Progenitor cell of endocrine pancreas (in vitro differentiated cells): ENCODE results near the gene RASGRP3. TPM values are rescaled to one million over a fixed set of nuclear protein-coding genes. Genes with fewer than 3 reads are reported as not detected.

Experiments
- DNase-seq: peaks from one replicate; pipeline ENCODE4 v3.0.0; 2021; ENCODE audit warnings: low spot score; ENCODE audit not compliant: unreplicated experiment
- H3K27ac Mint-ChIP-seq: 2 replicates; pipeline ENCODE4 v1.8.0; 2021; ENCODE audit warnings: mild to moderate bottlenecking, moderate library complexity, mixed read lengths
- H3K27me3 Mint-ChIP-seq: 2 replicates; pipeline ENCODE4 v1.8.0; 2021; ENCODE audit warnings: mixed read lengths
- H3K36me3 Mint-ChIP-seq: 2 replicates; pipeline ENCODE4 v1.8.0; 2022; ENCODE audit warnings: mixed read lengths; ENCODE audit not compliant: insufficient read depth
- H3K4me1 Mint-ChIP-seq: 2 replicates; pipeline ENCODE4 v1.8.0; 2021; ENCODE audit warnings: low read depth, mixed read lengths
- H3K4me3 Mint-ChIP-seq: 2 replicates; pipeline ENCODE4 v1.8.0; 2021; ENCODE audit warnings: low read depth, mild to moderate bottlenecking, moderate library complexity, mixed read lengths
- H3K9me3 Mint-ChIP-seq: 2 replicates; pipeline ENCODE4 v1.8.0; 2021; ENCODE audit warnings: low read depth, mixed read lengths
- total RNA-seq: library from RNA; stranded (reverse); gene quantifications from 2 replicates; pipeline ENCODE4 v1.2.1, GENCODE V29; 2021
- TF ChIP-seq, protein P1 (sequence below): fragments of 200-600 bp; sonication (generic); IDR thresholded peaks from one replicate; pipeline ENCODE4 v1.5.0; 2021; ENCODE audit warnings: antibody characterized with exemption, mild to moderate bottlenecking; ENCODE audit not compliant: unreplicated experiment

The RASGRP3 gene
- total RNA-seq, 1 donor from 2014 or later: not detected

DNA sequence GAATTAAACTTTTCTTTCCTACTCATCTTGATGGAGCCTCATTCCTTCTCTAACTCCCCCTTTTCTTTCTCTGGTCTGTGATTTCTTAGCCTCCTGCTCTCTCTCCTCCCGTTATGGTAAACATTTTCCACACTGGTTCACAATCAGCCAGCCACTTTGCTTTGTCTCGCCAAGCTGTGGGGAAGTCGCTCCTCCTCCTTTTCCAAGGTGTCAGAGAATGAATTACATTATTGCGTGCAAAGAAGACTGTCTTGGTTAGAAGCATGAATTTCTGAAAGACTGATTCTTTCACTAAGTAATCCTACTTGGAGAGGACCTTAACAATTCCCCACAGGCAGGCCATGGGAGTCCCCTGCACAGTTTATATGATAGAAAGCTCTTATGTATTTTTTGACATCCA is 46.1 kb downstream of the RASGRP3 start:
- Mint-ChIP-seq H3K36me3 (no peaks in the 10 kb centered on the region), H3K27ac (no peak overlapping the region), H3K27me3 (peaks cover 4% of the 10 kb centered on the region), H3K4me3 (no peak overlapping the region), H3K9me3 (no peaks in the 10 kb centered on the region), H3K4me1 (no peaks in the 10 kb centered on the region)
- TF ChIP-seq, protein P1, sequence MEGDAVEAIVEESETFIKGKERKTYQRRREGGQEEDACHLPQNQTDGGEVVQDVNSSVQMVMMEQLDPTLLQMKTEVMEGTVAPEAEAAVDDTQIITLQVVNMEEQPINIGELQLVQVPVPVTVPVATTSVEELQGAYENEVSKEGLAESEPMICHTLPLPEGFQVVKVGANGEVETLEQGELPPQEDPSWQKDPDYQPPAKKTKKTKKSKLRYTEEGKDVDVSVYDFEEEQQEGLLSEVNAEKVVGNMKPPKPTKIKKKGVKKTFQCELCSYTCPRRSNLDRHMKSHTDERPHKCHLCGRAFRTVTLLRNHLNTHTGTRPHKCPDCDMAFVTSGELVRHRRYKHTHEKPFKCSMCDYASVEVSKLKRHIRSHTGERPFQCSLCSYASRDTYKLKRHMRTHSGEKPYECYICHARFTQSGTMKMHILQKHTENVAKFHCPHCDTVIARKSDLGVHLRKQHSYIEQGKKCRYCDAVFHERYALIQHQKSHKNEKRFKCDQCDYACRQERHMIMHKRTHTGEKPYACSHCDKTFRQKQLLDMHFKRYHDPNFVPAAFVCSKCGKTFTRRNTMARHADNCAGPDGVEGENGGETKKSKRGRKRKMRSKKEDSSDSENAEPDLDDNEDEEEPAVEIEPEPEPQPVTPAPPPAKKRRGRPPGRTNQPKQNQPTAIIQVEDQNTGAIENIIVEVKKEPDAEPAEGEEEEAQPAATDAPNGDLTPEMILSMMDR: no peak
- no peak for DNase-seq

DNA sequence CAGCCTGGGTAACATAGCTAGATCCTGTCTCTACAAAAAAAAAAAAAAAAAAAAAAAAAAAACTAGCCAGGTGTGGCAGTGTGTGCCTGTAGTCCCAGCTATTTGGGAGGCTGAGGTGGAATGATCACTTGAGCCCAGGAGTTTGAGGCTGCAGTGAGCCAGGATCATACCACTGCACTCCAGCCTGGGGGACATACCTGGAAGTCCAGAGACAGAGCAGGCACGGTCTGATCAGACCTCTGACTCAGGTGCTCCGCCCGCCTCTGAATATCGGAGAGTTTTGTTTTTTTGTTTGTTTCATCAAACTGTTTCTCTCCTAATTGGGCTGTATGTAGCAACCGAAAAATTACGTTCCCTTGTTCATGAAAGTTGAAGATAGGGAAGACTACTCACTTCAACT is 49.2 kb downstream of the RASGRP3 start:
- DNase-seq: no peak
- H3K27ac Mint-ChIP-seq: no peak overlapping the region

DNA sequence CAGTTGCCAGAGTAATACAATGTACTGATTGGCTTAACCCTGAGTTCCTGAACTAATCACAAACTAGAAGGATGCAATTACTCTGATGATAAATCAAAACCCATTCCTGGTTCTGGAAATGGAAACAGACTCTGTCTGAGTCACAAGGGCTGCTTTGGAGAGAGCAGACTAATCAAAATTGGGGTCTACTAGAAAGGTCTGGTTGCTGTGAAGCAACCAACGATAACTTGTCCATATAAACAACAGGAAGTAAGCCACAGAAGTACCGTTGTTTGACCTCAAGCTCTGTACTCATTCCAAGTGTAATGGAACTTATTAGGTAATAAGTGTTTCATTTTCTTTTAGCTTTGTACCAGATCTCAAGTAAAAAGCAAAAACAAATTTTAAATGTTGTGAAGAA is 49.7 kb downstream of the RASGRP3 start:
- Mint-ChIP-seq H3K9me3 (no peaks in the 10 kb centered on the region), H3K36me3 (no peaks in the 10 kb centered on the region), H3K4me3 (no peak overlapping the region), H3K27me3 (peaks cover 13% of the 10 kb centered on the region), H3K27ac (no peak overlapping the region), H3K4me1 (no peaks in the 10 kb centered on the region)
- TF ChIP-seq, protein P1: no peak
- no peak for DNase-seq

More for the DNA sequence above, 49.2 kb downstream of the RASGRP3 start:
- H3K36me3 Mint-ChIP-seq: no peaks in the 10 kb centered on the region
- H3K4me1 Mint-ChIP-seq: no peaks in the 10 kb centered on the region
- no peak overlapping the region for H3K4me3 Mint-ChIP-seq
- peaks cover 11% of the 10 kb centered on the region for H3K27me3 Mint-ChIP-seq
- TF ChIP-seq, protein P1: no peak
- no peaks in the 10 kb centered on the region for H3K9me3 Mint-ChIP-seq

DNA sequence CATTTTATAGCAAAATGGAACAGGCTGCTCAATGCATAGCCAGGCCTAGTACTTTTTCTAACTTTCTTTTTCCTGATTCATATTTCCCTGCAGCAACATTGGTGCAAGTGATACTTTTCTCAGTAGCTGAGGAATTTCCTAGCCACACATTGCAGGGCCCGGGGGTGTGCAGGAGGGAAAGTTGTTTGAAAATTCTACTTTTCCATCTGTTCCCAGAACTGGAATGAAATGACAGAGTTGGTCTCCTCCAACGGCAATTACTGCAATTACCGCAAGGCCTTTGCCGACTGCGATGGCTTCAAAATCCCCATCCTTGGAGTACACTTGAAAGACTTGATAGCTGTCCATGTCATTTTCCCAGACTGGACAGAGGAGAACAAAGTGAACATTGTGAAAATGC is 50.5 kb downstream of the RASGRP3 start:
- Mint-ChIP-seq H3K4me1 (no peaks in the 10 kb centered on the region), H3K4me3 (no peak overlapping the region), H3K27me3 (peaks cover 21% of the 10 kb centered on the region), H3K36me3 (no peaks in the 10 kb centered on the region), H3K27ac (no peak overlapping the region), H3K9me3 (no peaks in the 10 kb centered on the region)
- DNase-seq: no peak
- TF ChIP-seq, protein P1: no peak

DNA sequence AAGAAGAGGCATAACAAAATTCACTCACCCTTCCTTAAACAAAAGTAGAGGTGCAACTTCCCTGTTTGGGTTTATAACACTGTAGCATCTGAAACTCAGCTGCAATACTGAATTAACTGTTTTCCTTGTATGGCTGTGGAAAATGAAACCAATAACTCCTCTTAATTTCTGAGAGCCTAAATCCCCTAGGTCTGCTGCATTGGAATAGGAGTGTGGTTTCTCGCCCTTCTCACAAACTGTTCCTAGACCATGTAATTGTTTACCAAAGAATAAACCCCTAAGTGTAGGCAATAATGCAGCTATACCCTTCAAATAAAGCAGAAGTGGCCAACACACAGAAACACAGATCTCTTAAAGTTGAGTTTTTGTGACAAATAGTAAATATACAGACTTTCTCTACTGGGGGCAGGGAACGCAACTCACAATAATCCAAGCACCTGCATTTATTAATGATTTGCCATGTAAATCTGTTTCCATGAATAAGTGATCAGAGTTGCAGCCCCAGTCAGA is 52.0 kb downstream of the RASGRP3 start:
- Mint-ChIP-seq H3K27me3 (peaks cover 26% of the 10 kb centered on the region), H3K4me3 (no peak overlapping the region), H3K9me3 (no peaks in the 10 kb centered on the region), H3K4me1 (no peaks in the 10 kb centered on the region), H3K36me3 (no peaks in the 10 kb centered on the region), H3K27ac (no peak overlapping the region)
- DNase-seq: no peak
- TF ChIP-seq, protein P1: no peak
